NCI-H446 treated with DMSO at 0.1 percent for 48 hours (cell line): ENCODE results near the gene FYN.
"Not testable (repeated sequence)": the region's sequence is repeated elsewhere in the genome, so short reads cannot be mapped to it uniquely, and the experiment has no call there.

Experiments
- DNase-seq: peaks from one replicate; lab custom pipeline; 2025; lab: John Stamatoyannopoulos, UW

FYN gene

GRCh38 chr6:111789598-111789997, 83.7 kb downstream of the FYN start:
- no peak for DNase-seq

GRCh38 chr6:111788379-111789276, 84.6 kb downstream of the FYN start:
- DNase-seq, result no peak

DNA sequence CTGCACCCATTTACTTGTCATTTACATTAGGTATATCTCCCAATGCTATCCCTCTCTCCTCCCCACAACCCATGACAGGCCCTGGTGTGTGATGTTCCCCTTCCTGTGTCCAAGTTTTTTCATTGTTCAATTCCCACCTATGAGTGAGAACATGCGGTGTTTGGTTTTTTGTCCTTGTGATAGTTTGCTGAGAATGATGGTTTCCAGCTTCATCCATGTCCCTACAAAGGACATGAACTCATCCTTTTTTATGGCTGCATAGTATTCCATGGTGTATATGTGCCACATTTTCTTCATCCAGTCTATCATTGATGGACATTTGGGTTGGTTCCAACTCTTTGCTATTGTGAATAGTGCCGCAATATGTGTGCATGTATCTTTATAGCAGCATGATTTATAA, 87.1 kb downstream of the FYN start:
- DNase-seq, result not testable (repeated sequence)

GRCh38 chr6:111784433-111784832, 88.8 kb downstream of the FYN start:
- peak; percentile 35 for DNase-seq

DNA sequence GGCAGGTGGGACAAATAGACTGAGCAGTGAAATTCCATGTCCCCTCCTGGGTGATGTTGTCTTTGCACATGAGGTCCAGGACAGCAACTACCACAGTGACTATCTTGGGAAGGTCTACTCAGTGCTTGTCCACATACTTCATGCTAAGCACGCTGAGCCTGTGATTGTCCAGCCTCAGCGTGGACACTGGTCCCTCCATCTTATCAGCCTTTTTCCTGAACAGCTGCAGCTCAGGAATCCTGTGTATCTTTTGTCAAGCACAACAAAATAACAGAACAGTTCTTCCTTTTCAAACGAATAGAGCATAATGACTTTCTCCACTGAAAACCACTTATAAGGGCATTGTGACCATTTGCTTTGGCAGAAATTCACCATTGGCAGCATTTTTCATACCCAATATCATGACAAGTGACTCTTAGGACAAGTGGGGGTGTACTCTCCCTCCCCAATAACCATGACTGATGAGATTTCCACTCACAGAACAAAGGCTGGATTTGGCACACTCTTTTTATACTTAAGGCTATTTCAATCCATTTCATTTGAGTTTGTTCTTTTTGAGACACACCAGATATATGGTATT, 90.3 kb downstream of the FYN start:
- no peak for DNase-seq

- DNase-seq, result no peak
These were observed 91.0 kb downstream of the FYN start for GRCh38 chr6:111782192-111782809.

DNA sequence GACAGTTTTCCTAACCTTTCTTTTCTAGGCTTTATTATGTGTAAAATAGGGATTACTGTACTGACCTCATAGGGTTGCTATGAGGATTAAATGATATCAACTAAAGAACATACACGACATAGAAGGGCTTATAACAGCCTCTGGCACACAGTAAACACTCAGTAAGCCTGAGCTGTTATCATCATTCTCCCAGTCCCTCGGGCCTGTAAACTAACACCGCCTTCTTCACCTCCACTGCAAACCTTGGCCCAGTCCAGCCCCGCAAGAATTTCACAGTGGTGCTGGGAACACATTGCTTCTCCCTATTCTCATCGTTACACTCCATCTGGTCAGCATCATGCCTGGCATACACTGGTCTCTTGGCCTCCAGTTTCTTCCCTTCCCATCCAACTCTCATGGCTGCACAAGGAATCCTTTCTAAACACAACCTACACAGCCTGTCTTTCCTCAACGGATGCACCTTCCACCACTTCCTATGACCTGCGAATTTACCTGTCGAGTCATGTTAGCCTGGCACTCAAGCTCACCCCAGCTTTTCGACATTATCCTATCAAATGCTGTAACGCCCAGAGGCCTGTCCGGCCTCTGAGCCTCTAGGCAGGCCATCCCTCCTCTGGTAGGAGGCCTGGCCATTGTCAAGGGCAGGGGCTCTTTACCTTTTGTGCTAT, 92.1 kb downstream of the FYN start:
- DNase-seq, result no peak

GRCh38 chr6:111780393-111780792, 92.9 kb downstream of the FYN start:
- no peak for DNase-seq

GRCh38 chr6:111779660-111780059, 93.6 kb downstream of the FYN start:
- no peak for DNase-seq

DNA sequence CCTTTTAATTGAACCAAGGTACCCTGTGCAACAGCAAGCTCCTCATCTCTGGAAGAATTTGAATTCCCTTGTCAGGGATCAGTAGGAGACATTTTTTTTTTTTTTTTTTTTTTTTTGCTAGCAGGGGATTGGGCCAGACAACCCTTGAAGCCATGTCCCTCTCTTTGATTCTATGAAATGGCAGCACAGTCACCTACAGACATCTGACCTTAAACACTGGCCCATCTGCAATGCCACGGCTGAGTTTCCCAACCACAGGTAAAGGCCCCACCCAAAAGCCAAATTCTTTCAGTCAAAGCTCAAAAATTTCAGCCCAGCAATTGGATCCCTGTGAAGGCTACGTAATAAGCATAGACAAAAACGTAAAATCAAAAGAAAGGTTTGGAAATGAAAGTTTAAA, 94.2 kb downstream of the FYN start:
- no peak for DNase-seq

DNA sequence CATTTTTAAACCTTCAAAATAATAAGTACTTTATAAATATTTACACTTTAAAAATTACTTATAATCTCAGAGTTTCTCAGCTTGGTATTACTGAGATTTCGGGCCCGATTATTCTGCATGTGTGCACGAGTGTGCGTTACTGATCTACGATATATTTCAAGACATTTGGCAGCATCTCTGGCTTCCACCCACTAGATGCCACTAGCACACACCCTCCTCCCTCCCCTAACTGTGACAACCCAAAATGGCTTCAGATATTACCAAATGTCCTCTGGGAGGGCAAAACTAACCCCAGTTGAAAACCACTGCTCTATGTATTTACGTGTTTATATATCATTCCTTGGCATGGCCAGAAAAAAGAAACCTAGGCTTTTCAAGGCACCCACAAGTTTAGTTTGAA, 95.9 kb downstream of the FYN start:
- DNase-seq, result no peak

GRCh38 chr6:111776236-111777221, 96.7 kb downstream of the FYN start:
- no peak for DNase-seq

- no peak for DNase-seq
These were observed 97.9 kb downstream of the FYN start for GRCh38 chr6:111775145-111775922.

DNA sequence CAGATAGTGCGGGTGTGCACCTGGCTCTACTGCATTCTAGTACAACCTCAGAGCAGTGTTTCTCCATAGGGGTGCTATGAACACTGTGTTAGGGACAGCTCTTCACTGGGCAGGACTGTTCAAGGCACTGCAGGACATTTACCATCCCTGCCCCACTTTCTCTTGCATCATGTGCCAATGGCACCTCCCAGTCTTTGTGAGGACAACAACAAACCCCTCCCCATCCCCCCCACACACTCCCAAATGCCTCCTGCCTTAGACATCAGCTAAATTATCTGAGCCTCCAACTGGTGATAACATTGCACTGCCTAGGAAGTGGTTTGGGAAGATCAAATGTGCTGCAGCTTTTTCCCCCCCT, 98.9 kb downstream of the FYN start:
- DNase-seq, result no peak

GRCh38 chr6:111773501-111774345, 99.5 kb downstream of the FYN start:
- no peak for DNase-seq

DNA sequence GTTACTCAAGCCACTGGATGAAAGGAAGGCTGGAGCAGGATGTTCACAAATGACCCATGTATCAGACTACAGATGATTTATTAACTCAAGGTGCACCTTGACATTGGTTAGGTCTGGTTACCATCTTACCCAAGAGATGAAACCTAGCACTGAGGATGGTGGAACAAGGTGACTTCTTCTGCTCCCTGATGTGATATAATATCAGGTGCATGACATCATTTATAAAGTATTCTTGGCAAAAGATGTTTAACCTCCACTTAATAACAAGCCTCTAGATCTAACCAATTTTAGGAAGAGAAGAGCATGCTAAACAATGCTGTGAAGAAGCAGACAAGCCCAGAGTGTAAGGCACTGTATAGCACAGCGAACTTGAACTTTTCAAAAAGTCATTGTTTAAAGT, 100.9 kb downstream of the FYN start:
- DNase-seq, result no peak

DNA sequence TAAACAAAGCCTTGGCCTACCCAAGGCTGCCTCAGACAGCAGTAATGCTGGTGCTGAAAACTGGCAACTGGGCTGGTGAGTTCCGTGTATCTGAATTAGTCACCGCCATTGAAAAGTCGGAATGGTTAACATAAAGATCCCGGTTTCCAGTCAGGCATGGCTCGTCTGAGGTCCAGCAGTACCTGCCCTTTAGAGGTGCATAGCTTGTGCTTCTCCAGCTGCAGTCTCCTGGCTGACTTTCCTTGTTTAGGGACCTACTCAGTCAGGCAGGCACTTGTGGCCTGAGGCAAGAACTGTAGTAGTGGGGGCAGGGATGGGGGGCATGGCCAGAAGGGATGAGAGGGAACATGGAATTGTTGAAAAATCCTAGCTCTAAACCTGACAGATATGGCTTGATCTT, 101.6 kb downstream of the FYN start:
- DNase-seq, result no peak

DNA sequence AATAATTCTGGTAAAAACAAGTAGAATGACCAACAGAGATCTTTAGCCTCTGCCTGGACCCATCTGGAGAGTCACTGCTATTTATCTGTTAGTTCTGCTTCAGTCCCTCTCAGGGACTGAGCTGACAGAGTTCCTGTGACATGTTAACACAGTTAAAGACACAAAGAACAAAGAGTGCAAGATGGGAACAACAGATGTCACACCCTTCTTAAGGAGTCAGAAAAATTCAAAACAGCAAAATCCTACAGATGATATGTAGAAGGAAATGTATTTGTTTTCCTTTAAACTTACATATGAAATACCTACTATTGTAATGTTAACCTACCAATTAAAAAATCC, 102.2 kb downstream of the FYN start:
- DNase-seq, result no peak

GRCh38 chr6:111770263-111771093, 102.8 kb downstream of the FYN start:
- no peak for DNase-seq
